NCI-H146 (cell line): ENCODE data around the gene PAFAH2.

Experiments
- DNase-seq: peaks from one replicate; lab custom pipeline; 2025; lab: John Stamatoyannopoulos, UW

PAFAH2 gene

GRCh38 chr1:25997828-25998761 is at the start of gene PAFAH2:
TSS of gene PAFAH2 (minus strand) at chr1:25998063. CDS start at chr1:25990816, 7,247 bp downstream.
- DNase-seq = peak; percentile 96

GRCh38 chr1:26047278-26047874 is 49.5 kb upstream of the PAFAH2 start:
- no peak for DNase-seq

- no peak for DNase-seq
Observed at GRCh38 chr1:26046246-26047095, 48.6 kb upstream of the PAFAH2 start.

- no peak for DNase-seq
Observed at GRCh38 chr1:26045722-26046245, 47.9 kb upstream of the PAFAH2 start, which contains the start of gene SLC30A2. TSS of gene SLC30A2 (minus strand) at chr1:26046118. CDS start at chr1:26045896, 222 bp downstream.

- DNase-seq = no peak
Observed at GRCh38 chr1:26044971-26045721, 47.3 kb upstream of the PAFAH2 start.

- no peak for DNase-seq
Observed at GRCh38 chr1:26044414-26044813, 46.6 kb upstream of the PAFAH2 start.

GRCh38 chr1:26043765-26044164 is 45.9 kb upstream of the PAFAH2 start:
- no peak for DNase-seq

- no peak for DNase-seq
Observed at GRCh38 chr1:26041978-26042377, 44.1 kb upstream of the PAFAH2 start.

GRCh38 chr1:26041401-26041800 is 43.5 kb upstream of the PAFAH2 start:
- no peak for DNase-seq

- no peak for DNase-seq
Observed at GRCh38 chr1:26038904-26039303, 41.0 kb upstream of the PAFAH2 start.

- no peak for DNase-seq
Observed at GRCh38 chr1:26038477-26038876, 40.6 kb upstream of the PAFAH2 start.

GRCh38 chr1:26037904-26038303 is 40.0 kb upstream of the PAFAH2 start:
- DNase-seq = no peak

GRCh38 chr1:26036756-26037281 is 39.0 kb upstream of the PAFAH2 start:
- no peak for DNase-seq

GRCh38 chr1:26035959-26036755 is 38.3 kb upstream of the PAFAH2 start:
- DNase-seq = peak; percentile 54

GRCh38 chr1:26035203-26035958 is 37.5 kb upstream of the PAFAH2 start:
- DNase-seq = peak; percentile 90

GRCh38 chr1:26034504-26035202 is 36.8 kb upstream of the PAFAH2 start:
- DNase-seq = no peak

- DNase-seq = no peak
Observed at GRCh38 chr1:26032656-26033357, 34.9 kb upstream of the PAFAH2 start.

- DNase-seq = no peak
Observed at GRCh38 chr1:26031611-26032220, 33.9 kb upstream of the PAFAH2 start.
